GM18517 (cell line): ENCODE results near the gene POM121C.
"Not testable (repeated sequence)": the region's sequence is repeated elsewhere in the genome, so short reads cannot be mapped to it uniquely, and the experiment has no call there.

Experiments used
- ATAC-seq: cut with Tn5 transposase; IDR thresholded peaks from one replicate; pipeline ENCODE4 v1.9.1; 2021; ENCODE audit warnings: mild to moderate bottlenecking, moderate library complexity; ENCODE audit not compliant: unreplicated experiment

The POM121C gene

DNA sequence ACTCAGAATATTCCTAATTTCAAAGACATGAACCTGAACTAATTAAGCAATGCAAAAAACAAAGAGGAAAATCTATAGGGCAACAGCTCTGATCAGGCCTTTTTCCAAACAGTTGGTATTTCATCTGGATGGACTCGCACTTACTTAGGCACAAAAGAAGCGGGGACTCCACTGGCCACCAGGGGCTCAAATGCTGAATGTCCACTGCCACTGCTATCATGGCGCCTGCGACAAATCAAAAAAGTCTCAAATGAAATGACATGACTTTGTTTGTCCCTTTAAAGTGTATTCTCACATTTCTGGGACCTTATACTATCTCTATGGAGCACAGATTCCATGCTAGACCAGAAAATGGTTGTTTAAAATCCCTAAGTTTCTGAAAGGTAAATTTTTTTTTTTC, 47.1 kb downstream of the POM121C start:
- not testable (repeated sequence) for ATAC-seq

- not testable (repeated sequence) for ATAC-seq
Measured at GRCh38 chr7:75423481-75423880, 62.6 kb downstream of the POM121C start.

GRCh38 chr7:75421798-75422710, 64.0 kb downstream of the POM121C start:
- ATAC-seq, result not testable (repeated sequence)

GRCh38 chr7:75420152-75420551, 65.9 kb downstream of the POM121C start:
- not testable (repeated sequence) for ATAC-seq

DNA sequence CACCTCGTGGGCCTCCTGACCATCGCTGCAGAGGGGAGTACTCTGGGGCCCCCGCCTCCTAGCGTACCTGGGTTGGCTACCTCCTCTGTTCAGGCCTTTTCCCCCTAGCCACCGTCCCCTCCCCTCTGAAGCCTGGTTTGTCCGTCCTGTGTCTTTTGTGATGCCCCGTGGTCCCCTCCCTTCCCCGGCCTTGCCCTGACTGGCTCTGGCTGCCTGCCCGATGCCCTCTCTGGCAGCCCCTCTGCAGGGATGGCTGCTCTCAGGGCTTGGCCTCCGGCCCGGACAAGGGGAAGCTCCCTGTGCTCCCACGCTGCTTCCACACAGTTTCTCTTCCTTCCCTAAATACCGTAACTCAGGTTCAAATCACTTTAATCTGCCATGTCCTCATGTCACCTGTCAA, 66.4 kb downstream of the POM121C start:
- ATAC-seq, result not testable (repeated sequence)

DNA sequence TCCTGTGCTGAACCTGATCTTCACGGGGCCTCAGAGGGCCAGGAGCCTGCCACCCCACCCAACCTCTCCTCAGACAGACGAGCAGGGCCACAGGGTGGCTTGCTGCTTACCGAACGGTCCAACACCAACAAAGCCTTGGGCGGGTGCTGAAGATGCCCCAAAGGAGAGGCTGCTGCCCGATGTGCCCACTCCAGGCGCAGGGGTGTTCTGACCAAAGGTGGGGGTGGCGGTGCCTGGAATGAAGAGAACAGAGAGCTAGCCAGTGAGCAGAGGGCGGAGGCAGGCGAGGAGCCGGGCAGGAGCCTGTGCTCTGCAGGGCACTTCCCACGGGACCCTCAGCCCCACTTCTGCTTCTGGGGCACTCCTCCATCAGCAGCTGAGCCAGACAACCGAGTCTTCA, 66.9 kb downstream of the POM121C start:
- ATAC-seq, result not testable (repeated sequence)

DNA sequence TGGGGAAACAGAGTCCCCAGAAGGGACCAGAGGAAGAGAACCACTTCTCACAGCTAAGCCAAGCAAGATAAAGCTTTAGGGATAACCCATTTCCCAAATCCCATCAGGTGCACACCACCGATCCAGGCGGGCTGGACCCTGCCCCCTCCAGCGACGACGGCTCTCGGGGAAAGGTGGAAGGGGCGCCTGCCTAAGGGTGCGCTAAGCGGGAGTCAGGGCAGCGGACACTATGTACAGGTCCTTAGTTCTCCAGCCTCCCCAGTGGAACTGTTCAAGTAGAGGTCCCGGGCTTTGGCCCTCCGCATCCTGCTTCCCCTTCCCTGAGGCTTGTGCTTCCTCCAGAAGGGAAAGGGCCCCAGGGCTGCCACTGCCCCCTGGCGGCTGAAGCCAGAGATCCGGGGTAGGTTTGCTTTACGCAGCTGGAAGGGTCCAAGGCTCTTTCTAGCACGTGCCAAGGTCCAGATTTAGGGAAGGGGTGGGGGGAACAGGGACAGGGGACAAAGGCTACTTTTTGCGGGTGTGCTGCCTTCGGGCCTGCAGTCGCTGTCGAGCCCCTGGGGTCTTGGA, 67.7 kb downstream of the POM121C start:
- ATAC-seq, result not testable (repeated sequence)

- not testable (repeated sequence) for ATAC-seq
Measured at GRCh38 chr7:75416787-75417186, 69.3 kb downstream of the POM121C start.

- ATAC-seq, result not testable (repeated sequence)
Measured at GRCh38 chr7:75415829-75416373, 70.2 kb downstream of the POM121C start.

- not testable (repeated sequence) for ATAC-seq
Measured at GRCh38 chr7:75415428-75415817, 70.7 kb downstream of the POM121C start.

- ATAC-seq, result not testable (repeated sequence)
Measured at GRCh38 chr7:75414708-75415427, 71.2 kb downstream of the POM121C start.

GRCh38 chr7:75414204-75414603, 71.9 kb downstream of the POM121C start:
- ATAC-seq, result not testable (repeated sequence)

GRCh38 chr7:75410823-75411173, 75.3 kb downstream of the POM121C start:
- ATAC-seq, result peak; percentile 7

- peak; percentile 86 for ATAC-seq
Measured at GRCh38 chr7:75409880-75410822, 75.9 kb downstream of the POM121C start.

DNA sequence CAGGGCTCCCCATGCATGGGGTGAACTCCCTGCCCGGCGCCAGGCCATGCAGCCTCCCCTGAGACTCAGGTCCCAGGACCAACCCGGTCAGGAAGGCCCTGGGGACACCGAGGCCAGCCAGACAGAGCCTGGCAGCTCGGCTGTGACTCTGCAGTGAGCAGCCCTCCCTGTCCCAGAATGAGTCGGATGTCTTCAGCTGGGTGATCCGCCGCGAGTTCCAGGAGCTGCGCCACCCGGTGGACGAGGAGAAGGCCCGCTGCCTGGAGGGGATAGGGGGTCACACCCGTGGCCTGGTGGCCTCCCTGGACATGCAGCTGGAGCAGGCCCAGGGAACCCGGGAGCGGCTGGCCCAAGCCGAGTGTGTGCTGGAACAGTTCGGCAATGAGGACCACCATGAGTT, 81.4 kb downstream of the POM121C start:
- ATAC-seq, result not testable (repeated sequence)

- ATAC-seq, result not testable (repeated sequence)
Measured at GRCh38 chr7:75403455-75404443, 82.3 kb downstream of the POM121C start.

GRCh38 chr7:75400575-75400974, 85.5 kb downstream of the POM121C start:
- not testable (repeated sequence) for ATAC-seq

- ATAC-seq, result not testable (repeated sequence)
Measured at GRCh38 chr7:75398771-75399700, 87.1 kb downstream of the POM121C start.
